SK-N-SH treated with all-trans-retinoic acid at 6 μM for 48 hours (cell line): ENCODE measurements around the gene ANKDD1A.

Source experiments
- ATAC-seq: fragments of 200-7000 bp; cut with Tn5 transposase; 3 replicates; pipeline ENCODE4 v1.9.1; 2020; ENCODE audit warnings: mild to moderate bottlenecking, moderate library complexity
- BACH2 ChIP-seq: fragments of 250-450 bp; sonication (Bioruptor Pico); IDR thresholded peaks from 2 replicates; pipeline ENCODE4 v1.9.0; 2021; ENCODE audit warnings: mild to moderate bottlenecking, borderline replicate concordance
- CSDC2 ChIP-seq: fragments of 250-450 bp; sonication (Bioruptor Pico); IDR thresholded peaks from 2 replicates; pipeline ENCODE4 v1.5.0; 2020; ENCODE audit warnings: mild to moderate bottlenecking, moderate library complexity
- ESRRG ChIP-seq: fragments of 250-450 bp; sonication (Bioruptor Pico); IDR thresholded peaks from 2 replicates; pipeline ENCODE4 v1.6.1; 2021; ENCODE audit warnings: mild to moderate bottlenecking
- GLIS3 ChIP-seq: fragments of 250-450 bp; sonication (Bioruptor Pico); IDR thresholded peaks from 2 replicates; pipeline ENCODE4 v1.5.0; 2020; ENCODE audit warnings: mild to moderate bottlenecking, moderate library complexity
- ISL1 ChIP-seq: fragments of 250-450 bp; sonication (Bioruptor Pico); IDR thresholded peaks from 2 replicates; pipeline ENCODE4 v2.1.2; 2022; ENCODE audit warnings: mild to moderate bottlenecking, moderate library complexity
- OSR1 ChIP-seq: fragments of 250-450 bp; sonication (Bioruptor Pico); IDR thresholded peaks from 2 replicates; pipeline ENCODE4 v1.8.0; 2022; ENCODE audit warnings: moderate library complexity, mild to moderate bottlenecking, inconsistent platforms
- PPARA ChIP-seq: fragments of 250-450 bp; sonication (Bioruptor Pico); IDR thresholded peaks from 2 replicates; pipeline ENCODE4 v1.5.0; 2020; ENCODE audit warnings: mild to moderate bottlenecking, borderline replicate concordance
- RARB ChIP-seq: fragments of 250-450 bp; sonication (Bioruptor Pico); IDR thresholded peaks from 2 replicates; pipeline ENCODE4 v1.8.0; 2021; ENCODE audit warnings: mild to moderate bottlenecking, moderate library complexity
- SNAI2 ChIP-seq: fragments of 250-450 bp; sonication (Bioruptor Pico); IDR thresholded peaks from 2 replicates; pipeline ENCODE4 v1.5.0; 2020; ENCODE audit warnings: mild to moderate bottlenecking, moderate library complexity
- TCF4 ChIP-seq: fragments of 250-450 bp; sonication (Bioruptor Pico); IDR thresholded peaks from 2 replicates; pipeline ENCODE4 v1.8.0; 2021; ENCODE audit warnings: mild to moderate bottlenecking, moderate library complexity, borderline replicate concordance
- TOX ChIP-seq: fragments of 250-450 bp; sonication (Bioruptor Pico); IDR thresholded peaks from 2 replicates; pipeline ENCODE4 v1.8.0; 2021; ENCODE audit warnings: mild to moderate bottlenecking, moderate library complexity, borderline replicate concordance
- ZC3H10 ChIP-seq: fragments of 250-450 bp; sonication (Bioruptor Pico); IDR thresholded peaks from 2 replicates; pipeline ENCODE4 v1.5.1; 2021; ENCODE audit warnings: mild to moderate bottlenecking, moderate library complexity
- ZFP3 ChIP-seq: fragments of 250-450 bp; sonication (Bioruptor Pico); IDR thresholded peaks from 2 replicates; pipeline ENCODE4 v1.5.0; 2020; ENCODE audit warnings: mild to moderate bottlenecking, moderate library complexity
- ZFP30 ChIP-seq: fragments of 450-650 bp; formaldehyde crosslinking; IDR thresholded peaks from 2 replicates; pipeline ENCODE4 v1.5.0; 2022; ENCODE audit warnings: mild to moderate bottlenecking, moderate library complexity
- ZNF565 ChIP-seq: fragments of 450-650 bp; formaldehyde crosslinking; conservative IDR thresholded peaks from 2 replicates; pipeline ENCODE4 v1.5.0; 2020; ENCODE audit warnings: low read depth, mild to moderate bottlenecking, moderate library complexity
- ZNF70 ChIP-seq: fragments of 450-650 bp; formaldehyde crosslinking; IDR thresholded peaks from 2 replicates; pipeline ENCODE4 v1.5.0; 2020; ENCODE audit warnings: mild to moderate bottlenecking, moderate library complexity
- ZNF8 ChIP-seq: fragments of 450-650 bp; formaldehyde crosslinking; IDR thresholded peaks from 2 replicates; pipeline ENCODE4 v1.5.0; 2020; ENCODE audit warnings: mild to moderate bottlenecking, moderate library complexity
- TF ChIP-seq, protein P1 (sequence below): fragments of 250-450 bp; sonication (Bioruptor Pico); IDR thresholded peaks from 2 replicates; pipeline ENCODE4 v1.5.1; 2021; ENCODE audit warnings: mild to moderate bottlenecking, moderate library complexity
- TF ChIP-seq, protein P2 (sequence below): fragments of 250-450 bp; sonication (Bioruptor Pico); IDR thresholded peaks from 2 replicates; pipeline ENCODE4 v1.5.1; 2020; ENCODE audit warnings: low read depth, mild to moderate bottlenecking, moderate library complexity
- TF ChIP-seq, protein P3 (sequence below): fragments of 250-450 bp; sonication (Bioruptor Pico); IDR thresholded peaks from 2 replicates; pipeline ENCODE4 v1.8.0; 2020; ENCODE audit warnings: mild to moderate bottlenecking, moderate library complexity, borderline replicate concordance
- TF ChIP-seq, protein P4 (sequence below): fragments of 250-450 bp; sonication (Bioruptor Pico); IDR thresholded peaks from 2 replicates; pipeline ENCODE4 v1.8.0; 2021; ENCODE audit warnings: low read depth, mild to moderate bottlenecking, moderate library complexity, borderline replicate concordance
- TF ChIP-seq, protein P5 (sequence below): fragments of 250-450 bp; sonication (Bioruptor Pico); IDR thresholded peaks from 2 replicates; pipeline ENCODE4 v1.5.0; 2020; ENCODE audit warnings: mild to moderate bottlenecking, moderate library complexity

ANKDD1A gene

DNA sequence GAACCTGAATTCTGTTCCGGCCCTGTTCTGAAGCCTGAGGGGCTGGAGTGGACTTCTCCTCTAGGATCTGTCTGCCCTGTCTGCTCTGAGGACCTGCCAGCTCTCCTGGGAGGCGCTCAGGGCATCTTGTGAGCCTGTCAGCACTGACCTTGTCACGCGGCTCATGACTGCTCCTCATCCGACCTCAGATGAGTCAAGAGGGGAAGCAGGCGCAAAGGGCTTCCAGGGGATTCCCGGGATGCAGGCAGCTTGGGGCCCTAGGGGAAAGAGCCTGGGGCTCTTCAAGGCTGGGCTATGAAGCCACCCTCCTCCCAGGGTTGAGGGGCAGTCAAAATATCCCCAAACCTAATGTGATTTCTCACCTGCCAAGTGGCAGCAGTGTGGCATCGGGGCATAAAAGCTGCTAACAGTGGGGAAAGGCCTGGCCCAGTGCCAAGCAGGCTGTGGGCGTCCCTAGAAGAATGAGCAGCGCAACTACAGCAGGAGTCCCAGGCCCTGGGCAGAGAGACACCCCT lies 27.6 kb upstream of the ANKDD1A start (continued):
- TF ChIP-seq GLIS3, result no peak
- TF ChIP-seq, protein P1, sequence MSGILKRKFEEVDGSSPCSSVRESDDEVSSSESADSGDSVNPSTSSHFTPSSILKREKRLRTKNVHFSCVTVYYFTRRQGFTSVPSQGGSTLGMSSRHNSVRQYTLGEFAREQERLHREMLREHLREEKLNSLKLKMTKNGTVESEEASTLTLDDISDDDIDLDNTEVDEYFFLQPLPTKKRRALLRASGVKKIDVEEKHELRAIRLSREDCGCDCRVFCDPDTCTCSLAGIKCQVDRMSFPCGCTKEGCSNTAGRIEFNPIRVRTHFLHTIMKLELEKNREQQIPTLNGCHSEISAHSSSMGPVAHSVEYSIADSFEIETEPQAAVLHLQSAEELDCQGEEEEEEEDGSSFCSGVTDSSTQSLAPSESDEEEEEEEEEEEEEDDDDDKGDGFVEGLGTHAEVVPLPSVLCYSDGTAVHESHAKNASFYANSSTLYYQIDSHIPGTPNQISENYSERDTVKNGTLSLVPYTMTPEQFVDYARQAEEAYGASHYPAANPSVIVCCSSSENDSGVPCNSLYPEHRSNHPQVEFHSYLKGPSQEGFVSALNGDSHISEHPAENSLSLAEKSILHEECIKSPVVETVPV (CRISPR knock-in tag), result no peak
- no peak for TF ChIP-seq TCF4 (CRISPR knock-in tag)
- TF ChIP-seq OSR1 (CRISPR knock-in tag), result no peak
- no peak for TF ChIP-seq ISL1 (CRISPR knock-in tag)
- no peak for TF ChIP-seq CSDC2 (CRISPR knock-in tag)

DNA sequence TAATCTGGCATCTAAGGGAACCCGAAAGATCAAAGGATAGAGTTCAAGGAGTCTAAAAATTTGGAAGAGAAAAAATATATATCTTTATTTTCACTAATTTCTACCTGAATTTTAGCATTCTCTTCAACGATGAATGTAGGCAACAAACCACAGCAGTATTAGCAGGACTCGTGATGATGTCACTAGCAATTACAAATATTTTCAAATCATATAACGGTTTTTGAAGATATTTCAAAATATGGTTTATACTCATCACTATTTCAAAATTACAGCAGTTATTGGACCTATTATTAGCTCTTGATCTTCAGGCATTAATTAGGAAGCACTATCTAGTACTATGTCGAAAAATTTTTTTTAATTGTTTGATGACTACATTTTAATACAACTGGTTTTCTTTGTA lies 27.0 kb upstream of the ANKDD1A start:
- ATAC-seq, result no peak
- TF ChIP-seq CSDC2 (CRISPR knock-in tag) (no peak), ZFP30 (CRISPR knock-in tag) (no peak), GLIS3 (no peak), ISL1 (CRISPR knock-in tag) (no peak), ZFP3 (CRISPR knock-in tag) (no peak), ZNF70 (no peak), ZNF565 (CRISPR knock-in tag) (no peak), TCF4 (CRISPR knock-in tag) (no peak), RARB (CRISPR knock-in tag) (no peak), ESRRG (CRISPR knock-in tag) (no peak), SNAI2 (CRISPR knock-in tag) (no peak), OSR1 (CRISPR knock-in tag) (no peak)
- TF ChIP-seq, protein P2, sequence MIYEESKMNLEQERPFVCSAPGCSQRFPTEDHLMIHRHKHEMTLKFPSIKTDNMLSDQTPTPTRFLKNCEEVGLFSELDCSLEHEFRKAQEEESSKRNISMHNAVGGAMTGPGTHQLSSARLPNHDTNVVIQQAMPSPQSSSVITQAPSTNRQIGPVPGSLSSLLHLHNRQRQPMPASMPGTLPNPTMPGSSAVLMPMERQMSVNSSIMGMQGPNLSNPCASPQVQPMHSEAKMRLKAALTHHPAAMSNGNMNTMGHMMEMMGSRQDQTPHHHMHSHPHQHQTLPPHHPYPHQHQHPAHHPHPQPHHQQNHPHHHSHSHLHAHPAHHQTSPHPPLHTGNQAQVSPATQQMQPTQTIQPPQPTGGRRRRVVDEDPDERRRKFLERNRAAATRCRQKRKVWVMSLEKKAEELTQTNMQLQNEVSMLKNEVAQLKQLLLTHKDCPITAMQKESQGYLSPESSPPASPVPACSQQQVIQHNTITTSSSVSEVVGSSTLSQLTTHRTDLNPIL (CRISPR knock-in tag), result no peak
- TF ChIP-seq, protein P3, sequence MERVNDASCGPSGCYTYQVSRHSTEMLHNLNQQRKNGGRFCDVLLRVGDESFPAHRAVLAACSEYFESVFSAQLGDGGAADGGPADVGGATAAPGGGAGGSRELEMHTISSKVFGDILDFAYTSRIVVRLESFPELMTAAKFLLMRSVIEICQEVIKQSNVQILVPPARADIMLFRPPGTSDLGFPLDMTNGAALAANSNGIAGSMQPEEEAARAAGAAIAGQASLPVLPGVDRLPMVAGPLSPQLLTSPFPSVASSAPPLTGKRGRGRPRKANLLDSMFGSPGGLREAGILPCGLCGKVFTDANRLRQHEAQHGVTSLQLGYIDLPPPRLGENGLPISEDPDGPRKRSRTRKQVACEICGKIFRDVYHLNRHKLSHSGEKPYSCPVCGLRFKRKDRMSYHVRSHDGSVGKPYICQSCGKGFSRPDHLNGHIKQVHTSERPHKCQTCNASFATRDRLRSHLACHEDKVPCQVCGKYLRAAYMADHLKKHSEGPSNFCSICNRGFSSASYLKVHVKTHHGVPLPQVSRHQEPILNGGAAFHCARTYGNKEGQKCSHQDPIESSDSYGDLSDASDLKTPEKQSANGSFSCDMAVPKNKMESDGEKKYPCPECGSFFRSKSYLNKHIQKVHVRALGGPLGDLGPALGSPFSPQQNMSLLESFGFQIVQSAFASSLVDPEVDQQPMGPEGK, result no peak
- TF ChIP-seq, protein P4, sequence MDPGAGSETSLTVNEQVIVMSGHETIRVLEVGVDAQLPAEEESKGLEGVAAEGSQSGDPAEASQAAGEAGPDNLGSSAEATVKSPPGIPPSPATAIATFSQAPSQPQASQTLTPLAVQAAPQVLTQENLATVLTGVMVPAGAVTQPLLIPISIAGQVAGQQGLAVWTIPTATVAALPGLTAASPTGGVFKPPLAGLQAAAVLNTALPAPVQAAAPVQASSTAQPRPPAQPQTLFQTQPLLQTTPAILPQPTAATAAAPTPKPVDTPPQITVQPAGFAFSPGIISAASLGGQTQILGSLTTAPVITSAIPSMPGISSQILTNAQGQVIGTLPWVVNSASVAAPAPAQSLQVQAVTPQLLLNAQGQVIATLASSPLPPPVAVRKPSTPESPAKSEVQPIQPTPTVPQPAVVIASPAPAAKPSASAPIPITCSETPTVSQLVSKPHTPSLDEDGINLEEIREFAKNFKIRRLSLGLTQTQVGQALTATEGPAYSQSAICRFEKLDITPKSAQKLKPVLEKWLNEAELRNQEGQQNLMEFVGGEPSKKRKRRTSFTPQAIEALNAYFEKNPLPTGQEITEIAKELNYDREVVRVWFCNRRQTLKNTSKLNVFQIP (CRISPR knock-in tag), result no peak
- TF ChIP-seq, protein P5, sequence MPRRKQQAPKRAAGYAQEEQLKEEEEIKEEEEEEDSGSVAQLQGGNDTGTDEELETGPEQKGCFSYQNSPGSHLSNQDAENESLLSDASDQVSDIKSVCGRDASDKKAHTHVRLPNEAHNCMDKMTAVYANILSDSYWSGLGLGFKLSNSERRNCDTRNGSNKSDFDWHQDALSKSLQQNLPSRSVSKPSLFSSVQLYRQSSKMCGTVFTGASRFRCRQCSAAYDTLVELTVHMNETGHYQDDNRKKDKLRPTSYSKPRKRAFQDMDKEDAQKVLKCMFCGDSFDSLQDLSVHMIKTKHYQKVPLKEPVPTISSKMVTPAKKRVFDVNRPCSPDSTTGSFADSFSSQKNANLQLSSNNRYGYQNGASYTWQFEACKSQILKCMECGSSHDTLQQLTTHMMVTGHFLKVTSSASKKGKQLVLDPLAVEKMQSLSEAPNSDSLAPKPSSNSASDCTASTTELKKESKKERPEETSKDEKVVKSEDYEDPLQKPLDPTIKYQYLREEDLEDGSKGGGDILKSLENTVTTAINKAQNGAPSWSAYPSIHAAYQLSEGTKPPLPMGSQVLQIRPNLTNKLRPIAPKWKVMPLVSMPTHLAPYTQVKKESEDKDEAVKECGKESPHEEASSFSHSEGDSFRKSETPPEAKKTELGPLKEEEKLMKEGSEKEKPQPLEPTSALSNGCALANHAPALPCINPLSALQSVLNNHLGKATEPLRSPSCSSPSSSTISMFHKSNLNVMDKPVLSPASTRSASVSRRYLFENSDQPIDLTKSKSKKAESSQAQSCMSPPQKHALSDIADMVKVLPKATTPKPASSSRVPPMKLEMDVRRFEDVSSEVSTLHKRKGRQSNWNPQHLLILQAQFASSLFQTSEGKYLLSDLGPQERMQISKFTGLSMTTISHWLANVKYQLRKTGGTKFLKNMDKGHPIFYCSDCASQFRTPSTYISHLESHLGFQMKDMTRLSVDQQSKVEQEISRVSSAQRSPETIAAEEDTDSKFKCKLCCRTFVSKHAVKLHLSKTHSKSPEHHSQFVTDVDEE (CRISPR knock-in tag), result no peak
- TF ChIP-seq, protein P1 (CRISPR knock-in tag), result no peak
- TF ChIP-seq, all 23 proteins: peak for 0

DNA sequence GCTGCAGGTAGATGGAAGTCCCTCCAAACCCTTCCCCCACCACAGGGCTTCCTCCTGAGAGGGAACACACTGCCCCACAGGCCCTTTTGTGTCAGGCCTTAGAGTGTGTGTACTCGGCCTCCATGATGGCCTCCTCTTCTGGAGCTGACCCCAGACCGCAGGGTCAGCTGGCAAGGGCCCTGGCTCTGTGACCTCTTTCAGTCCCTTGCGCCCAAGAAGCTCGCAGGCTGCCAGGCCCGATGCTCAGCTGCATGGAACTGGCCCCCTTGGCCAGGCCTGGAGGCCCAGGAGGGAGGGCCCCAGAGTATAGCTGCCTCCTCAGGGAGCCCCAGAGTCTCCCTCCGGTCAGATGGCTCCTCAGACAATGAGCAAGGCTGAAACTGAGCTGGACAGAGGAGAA lies 23.4 kb upstream of the ANKDD1A start:
- ATAC-seq, result no peak
- no peak for TF ChIP-seq TOX (CRISPR knock-in tag)
- TF ChIP-seq ZNF8 (CRISPR knock-in tag), result no peak
- no peak for TF ChIP-seq PPARA (CRISPR knock-in tag)
- no peak for TF ChIP-seq BACH2 (CRISPR knock-in tag)
- TF ChIP-seq ZFP30 (CRISPR knock-in tag), result no peak
- TF ChIP-seq, protein P5 (CRISPR knock-in tag), result no peak
- TF ChIP-seq ZC3H10, result no peak
- no peak for TF ChIP-seq ZNF565 (CRISPR knock-in tag)
- no peak for TF ChIP-seq ZFP3 (CRISPR knock-in tag)
- TF ChIP-seq, protein P2 (CRISPR knock-in tag), result no peak
